Suprapubic skin (tissue), 3 donors: ENCODE results near the gene TMEM147.

ENCODE experiments used
- CTCF ChIP-seq, 2 donors: fragments of 200-600 bp in 1 of 2; fragments of 450-650 bp in 1 of 2; sonication (generic) in 1 of 2; IDR thresholded peaks; one replicate each; pipeline ENCODE4 v1.5.1; 2016 to 2019; ENCODE audit warnings: antibody characterized with exemption in 2 of 2, mild to moderate bottlenecking in 1 of 2, moderate library complexity in 1 of 2
- POLR2A ChIP-seq, 2 donors: fragments of 450-650 bp; IDR thresholded peaks; one replicate each; pipeline ENCODE4 v1.6.1; 2017; ENCODE audit warnings: antibody characterized with exemption in 2 of 2, mild to moderate bottlenecking in 2 of 2, moderate library complexity in 2 of 2

GRCh38 chr19:35565016-35565856 is 19.8 kb downstream of the TMEM147 start:
- TF ChIP-seq POLR2A (IDR thresholded peaks at IDR 0.05) = no peak
- no peak for TF ChIP-seq CTCF (IDR thresholded peaks at IDR 0.05)
